Lung (tissue), 12 donors: ENCODE results near the gene RAD23B. TPM values are rescaled to one million over a fixed set of nuclear protein-coding genes. Genes with fewer than 3 reads are reported as not detected.

Experiments
- ATAC-seq: fragments of 200-7000 bp; cut with Tn5 transposase; one replicate; pipeline ENCODE4 v1.9.1; 2020; ENCODE audit warnings: moderate number of reproducible peaks; ENCODE audit not compliant: insufficient read depth, low FRiP score
- DNase-seq, 3 donors: peaks; one replicate each; pipeline ENCODE4 v3.0.0-alpha.2; 2013 to 2017
- H3K27ac ChIP-seq, 2 donors: one replicate each; pipeline ENCODE4 v1.5.1; 2013; ENCODE audit warnings: mild to moderate bottlenecking in 2 of 2, moderate library complexity in 2 of 2, control low read depth in 1 of 2, inconsistent platforms in 1 of 2, low read depth in 1 of 2, low read length in 1 of 2
- H3K27me3 ChIP-seq, 3 donors: one replicate each; pipeline ENCODE4 v1.5.1; 2013; ENCODE audit warnings: low read length in 2 of 3; ENCODE audit not compliant: control insufficient read depth in 3 of 3, insufficient read depth in 3 of 3
- H3K36me3 ChIP-seq, 4 donors: one replicate each; pipeline ENCODE4 v1.5.1; 2013; ENCODE audit warnings: low read length in 4 of 4, mild to moderate bottlenecking in 1 of 4, moderate library complexity in 1 of 4; ENCODE audit not compliant: control insufficient read depth in 4 of 4, insufficient read depth in 4 of 4
- H3K4me1 ChIP-seq, 5 donors: one replicate each; pipeline ENCODE4 v1.5.1; 2013; ENCODE audit warnings: low read length in 5 of 5, mild to moderate bottlenecking in 2 of 5, moderate library complexity in 1 of 5; ENCODE audit not compliant: control insufficient read depth in 5 of 5, insufficient read depth in 5 of 5
- H3K4me3 ChIP-seq: one replicate; pipeline ENCODE4 v1.5.1; 2013; ENCODE audit warnings: mild to moderate bottlenecking, control low read depth, moderate library complexity
- H3K9ac ChIP-seq, 2 donors: one replicate each; pipeline ENCODE4 v1.5.1; 2013; ENCODE audit warnings: low read length in 2 of 2, control low read depth in 1 of 2; ENCODE audit not compliant: insufficient read depth in 1 of 2
- H3K9me3 ChIP-seq, 4 donors: one replicate each; pipeline ENCODE4 v1.5.1; 2013; ENCODE audit warnings: low read length in 3 of 4, mild to moderate bottlenecking in 1 of 4, moderate library complexity in 1 of 4; ENCODE audit not compliant: control insufficient read depth in 4 of 4, insufficient read depth in 3 of 4
- CTCF ChIP-seq: IDR thresholded peaks from 2 replicates; pipeline ENCODE4 v1.5.1; 2012; ENCODE audit warnings: mild to moderate bottlenecking; ENCODE audit errors: control extremely low read depth, extremely low read depth
- WGBS, 2 donors: extraction: QIAGEN DNeasy Blood & Tissue Kit; methylation state at CpG; one replicate each; pipeline ENCODE4 v1.1.7; 2013; 5-methylcytosine and 5-hydroxymethylcytosine counted together
- polyA plus RNA-seq, 2 donors: library from polyadenylated mRNA; stranded (reverse); fragments of 200-250 nt; gene quantifications; one replicate each; pipeline ENCODE4 v1.2.1, GENCODE V29; 2013
- total RNA-seq, 2 donors: library from RNA; depleted of rRNA in 1 of 2; stranded (reverse); fragments of >200 nt in 1 of 2; gene quantifications; one replicate each; pipeline ENCODE4 v1.2.1, GENCODE V29; 2014 to 2021
- donor health status: control.
- donor health status: control.
- donor health status: Bipolar disorder and iron deficiency.
- donor health status: healthy.
- donor health status: DM: yes; HTN: yes; CAD: no.

Gene RAD23B
- total and polyA plus RNA-seq, 4 donors: 37.9 to 114 (median 62.3) TPM

DNA sequence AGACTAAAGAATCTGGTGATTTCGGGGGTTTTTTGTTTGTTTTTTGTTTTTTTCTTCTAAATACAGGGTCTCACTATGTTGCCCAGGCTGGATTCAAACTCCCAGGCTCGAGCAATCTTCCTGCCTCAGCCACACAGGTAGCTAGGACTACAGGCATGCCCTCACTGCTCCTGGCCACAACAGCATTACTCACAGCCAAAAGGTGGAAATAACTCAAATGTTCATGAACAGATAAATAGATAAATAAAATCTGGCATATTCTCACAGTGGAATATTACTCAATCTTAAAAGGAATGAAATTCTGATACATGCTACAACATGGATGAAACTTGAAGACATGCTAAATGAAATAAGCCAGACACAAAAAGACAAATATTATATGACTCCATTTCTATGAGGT lies 19.8 kb upstream of the RAD23B start:
- Histone ChIP-seq H3K9ac (no peak overlapping the region), H3K4me1 (no peaks in the 10 kb centered on the region), H3K27ac (no peak overlapping the region), H3K27me3 (no peaks in the 10 kb centered on the region), H3K9me3 (no peaks in the 10 kb centered on the region), H3K4me3 (no peak overlapping the region), H3K36me3 (no peaks in the 10 kb centered on the region)
- TF ChIP-seq CTCF: no peak
- WGBS, 2 donors: 75 to 89% methylated on average over 2 of the region's 2 CpGs
- DNase-seq: no peak
- no peak for ATAC-seq

GRCh38 chr9:107266624-107267368 lies 16.3 kb upstream of the RAD23B start:
- Histone ChIP-seq H3K27ac (no peak overlapping the region), H3K4me1 (peaks cover 0 to 3% (median 0%) of the 10 kb centered on the region in 5 donors), H3K27me3 (no peaks in the 10 kb centered on the region), H3K9me3 (no peaks in the 10 kb centered on the region), H3K9ac (no peak overlapping the region), H3K4me3 (no peak overlapping the region), H3K36me3 (no peaks in the 10 kb centered on the region)
- 90 to 92% methylated on average over 7 of the region's 7 CpGs for WGBS, 2 donors
- DNase-seq (no peak), ATAC-seq (no peak)
- TF ChIP-seq CTCF: no peak

- H3K36me3 ChIP-seq: no peaks in the 10 kb centered on the region
- TF ChIP-seq CTCF: no peak
- 89 to 97% methylated on average over 2 of the region's 2 CpGs for WGBS, 2 donors
- no peaks in the 10 kb centered on the region for H3K27me3 ChIP-seq
- H3K9ac ChIP-seq: no peak overlapping the region
- no peaks in the 10 kb centered on the region for H3K9me3 ChIP-seq
- DNase-seq: no peak
- H3K4me3 ChIP-seq: no peak overlapping the region
- no peak for ATAC-seq
- H3K4me1 ChIP-seq: peaks cover 0 to 3% (median 0%) of the 10 kb centered on the region in 5 donors
- H3K27ac ChIP-seq: no peak overlapping the region
Observed at GRCh38 chr9:107268560-107268959, 14.5 kb upstream of the RAD23B start.

DNA sequence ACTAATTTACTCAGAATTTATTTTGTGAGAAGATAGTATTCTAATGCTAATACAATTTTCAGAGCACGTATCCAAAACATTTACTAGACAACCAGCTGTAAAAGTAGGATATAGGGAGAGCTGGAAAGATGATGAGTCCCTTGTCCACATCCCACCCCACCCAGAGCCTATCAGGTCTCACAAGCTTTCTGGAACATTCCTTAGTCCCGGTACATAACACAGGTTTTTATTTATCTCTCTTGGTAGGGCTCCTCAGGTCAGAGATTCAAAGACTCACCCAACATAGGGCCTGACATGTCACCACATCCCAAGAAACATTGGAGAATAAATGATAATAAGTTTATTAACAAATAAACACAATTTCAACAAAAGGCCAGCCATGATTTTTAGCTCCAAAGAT lies 13.8 kb upstream of the RAD23B start:
- 84 to 91% methylated on average over 2 of the region's 2 CpGs for WGBS, 2 donors
- H3K4me3 ChIP-seq: no peak overlapping the region
- H3K9ac ChIP-seq: no peak overlapping the region
- H3K27me3 ChIP-seq: no peaks in the 10 kb centered on the region
- H3K9me3 ChIP-seq: no peaks in the 10 kb centered on the region
- no peak for ATAC-seq
- no peak for TF ChIP-seq CTCF
- DNase-seq: no peak
- peaks cover 0 to 3% (median 0%) of the 10 kb centered on the region in 5 donors for H3K4me1 ChIP-seq
- H3K27ac ChIP-seq: no peak overlapping the region
- H3K36me3 ChIP-seq: no peaks in the 10 kb centered on the region
